Colonic mucosa (tissue), 4 donors: ENCODE data around the gene MS4A15. TPM values are rescaled to one million over a fixed set of nuclear protein-coding genes. Genes with fewer than 3 reads are reported as not detected.
"Not testable (repeated sequence)": the region's sequence is repeated elsewhere in the genome, so short reads cannot be mapped to it uniquely, and the experiment has no call there.

ENCODE experiments used
- DNase-seq: peaks from one replicate; pipeline ENCODE4 v3.0.0-alpha.2; 2020
- H3K27ac ChIP-seq: fragments of 200-600 bp; one replicate; pipeline ENCODE4 v1.8.0; 2021
- H3K27me3 ChIP-seq: fragments of 200-600 bp; one replicate; pipeline ENCODE4 v1.8.0; 2021
- H3K36me3 ChIP-seq: fragments of 200-600 bp; one replicate; pipeline ENCODE4 v1.8.0; 2021
- H3K4me1 ChIP-seq: fragments of 200-600 bp; one replicate; pipeline ENCODE4 v1.8.0; 2021; ENCODE audit warnings: mild to moderate bottlenecking
- H3K4me3 ChIP-seq: fragments of 200-600 bp; one replicate; pipeline ENCODE4 v1.8.0; 2021
- H3K9ac ChIP-seq, 2 donors: one replicate each; pipeline ENCODE4 v1.7.0; 2013; ENCODE audit warnings: control low read depth in 2 of 2, low read depth in 2 of 2, low read length in 2 of 2
- H3K9me3 ChIP-seq: fragments of 200-600 bp; one replicate; pipeline ENCODE4 v1.8.0; 2021
- intact Hi-C: fragments of 100-400 bp; cut with DNase I; formaldehyde crosslinking; loops from one replicate; pipeline ENCODE4 v1.14.1; 2022
- total RNA-seq, 2 donors: library from RNA; stranded (reverse); fragmentation: NEBNext Ultra II Directional in 1 of 2; extraction: Animal tissue kit (Norgen Biotek cat#: 25700) in 1 of 2; gene quantifications; one replicate each; pipeline ENCODE4 v1.2.1, GENCODE V29; 2021
- TF ChIP-seq, protein P1 (sequence below): fragments of 200-600 bp; IDR thresholded peaks from one replicate; pipeline ENCODE4 v1.8.0; 2022; ENCODE audit warnings: antibody characterized with exemption, mild to moderate bottlenecking
- donor health status: healthy.
- donor health status: DM: no; HTN: no; CAD: no.
- donor health status: DM: no; HTN: no; CAD: no.

Gene MS4A15
- total RNA-seq, 2 donors from 2014 or later = 0.13 TPM; not detected in 1

DNA sequence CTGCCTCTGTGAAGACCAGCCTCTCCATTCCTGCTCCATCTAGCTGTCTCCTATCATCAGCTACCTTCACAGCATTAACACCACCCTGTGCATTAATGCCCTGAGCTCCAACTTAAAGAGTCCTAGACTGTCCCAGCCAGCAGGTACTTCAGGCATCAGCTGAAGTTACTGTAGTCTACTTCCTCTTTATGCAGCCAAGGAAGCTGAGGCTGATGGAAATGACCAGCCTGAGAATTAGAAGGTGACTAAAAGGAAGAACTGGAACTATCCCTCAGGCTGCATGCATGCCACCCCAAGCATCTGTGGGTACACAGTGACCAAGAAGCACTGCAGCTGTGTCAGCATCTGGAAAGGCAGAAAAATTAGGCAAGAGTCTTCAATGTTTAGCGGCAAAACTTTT is 56.7 kb downstream of the MS4A15 start:
- Histone ChIP-seq H3K27ac (no peak overlapping the region), H3K4me1 (no peaks in the 10 kb centered on the region)
- intact Hi-C loops = no loop called here

DNA sequence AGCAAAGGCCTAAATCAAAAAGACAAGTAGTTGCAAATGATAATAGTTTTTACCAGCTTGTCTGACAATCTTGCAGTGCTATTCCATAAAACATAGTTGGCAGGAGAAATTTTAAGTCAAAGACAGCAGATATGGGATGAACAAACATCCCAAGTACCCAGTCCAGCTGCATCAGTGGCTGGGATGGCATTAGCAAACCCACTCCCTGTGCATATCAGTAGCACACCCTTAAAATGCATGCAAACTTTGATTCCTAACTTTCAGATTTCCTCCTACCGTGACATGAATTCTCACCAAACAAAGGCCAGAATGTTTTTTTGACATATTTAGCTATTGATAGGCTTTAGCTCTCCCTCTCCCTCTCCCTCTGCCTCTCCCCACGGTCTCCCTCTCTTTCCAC is 57.4 kb downstream of the MS4A15 start:
- intact Hi-C loops = no loop called here
- H3K27me3 ChIP-seq = no peaks in the 10 kb centered on the region
- H3K9me3 ChIP-seq = no peaks in the 10 kb centered on the region
- no peaks in the 10 kb centered on the region for H3K4me1 ChIP-seq
- H3K36me3 ChIP-seq = no peaks in the 10 kb centered on the region
- no peak overlapping the region for H3K9ac ChIP-seq
- H3K27ac ChIP-seq = no peak overlapping the region
- no peak for DNase-seq
- TF ChIP-seq, protein P1, sequence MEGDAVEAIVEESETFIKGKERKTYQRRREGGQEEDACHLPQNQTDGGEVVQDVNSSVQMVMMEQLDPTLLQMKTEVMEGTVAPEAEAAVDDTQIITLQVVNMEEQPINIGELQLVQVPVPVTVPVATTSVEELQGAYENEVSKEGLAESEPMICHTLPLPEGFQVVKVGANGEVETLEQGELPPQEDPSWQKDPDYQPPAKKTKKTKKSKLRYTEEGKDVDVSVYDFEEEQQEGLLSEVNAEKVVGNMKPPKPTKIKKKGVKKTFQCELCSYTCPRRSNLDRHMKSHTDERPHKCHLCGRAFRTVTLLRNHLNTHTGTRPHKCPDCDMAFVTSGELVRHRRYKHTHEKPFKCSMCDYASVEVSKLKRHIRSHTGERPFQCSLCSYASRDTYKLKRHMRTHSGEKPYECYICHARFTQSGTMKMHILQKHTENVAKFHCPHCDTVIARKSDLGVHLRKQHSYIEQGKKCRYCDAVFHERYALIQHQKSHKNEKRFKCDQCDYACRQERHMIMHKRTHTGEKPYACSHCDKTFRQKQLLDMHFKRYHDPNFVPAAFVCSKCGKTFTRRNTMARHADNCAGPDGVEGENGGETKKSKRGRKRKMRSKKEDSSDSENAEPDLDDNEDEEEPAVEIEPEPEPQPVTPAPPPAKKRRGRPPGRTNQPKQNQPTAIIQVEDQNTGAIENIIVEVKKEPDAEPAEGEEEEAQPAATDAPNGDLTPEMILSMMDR = no peak
- no peak overlapping the region for H3K4me3 ChIP-seq

More for the DNA sequence above, 56.7 kb downstream of the MS4A15 start:
- DNase-seq = no peak
- H3K27me3 ChIP-seq = no peaks in the 10 kb centered on the region
- TF ChIP-seq, protein P1 = no peak
- H3K36me3 ChIP-seq = no peaks in the 10 kb centered on the region
- H3K9ac ChIP-seq = no peak overlapping the region
- no peaks in the 10 kb centered on the region for H3K9me3 ChIP-seq
- H3K4me3 ChIP-seq = no peak overlapping the region

GRCh38 chr11:60816590-60817157 is 60.0 kb downstream of the MS4A15 start:
- Histone ChIP-seq H3K9ac (no peak overlapping the region), H3K27me3 (no peaks in the 10 kb centered on the region), H3K4me1 (no peaks in the 10 kb centered on the region), H3K9me3 (no peaks in the 10 kb centered on the region), H3K36me3 (no peaks in the 10 kb centered on the region), H3K4me3 (no peak overlapping the region), H3K27ac (no peak overlapping the region)
- no peak for DNase-seq
- TF ChIP-seq, protein P1 = no peak
- intact Hi-C loops = no loop called here

DNA sequence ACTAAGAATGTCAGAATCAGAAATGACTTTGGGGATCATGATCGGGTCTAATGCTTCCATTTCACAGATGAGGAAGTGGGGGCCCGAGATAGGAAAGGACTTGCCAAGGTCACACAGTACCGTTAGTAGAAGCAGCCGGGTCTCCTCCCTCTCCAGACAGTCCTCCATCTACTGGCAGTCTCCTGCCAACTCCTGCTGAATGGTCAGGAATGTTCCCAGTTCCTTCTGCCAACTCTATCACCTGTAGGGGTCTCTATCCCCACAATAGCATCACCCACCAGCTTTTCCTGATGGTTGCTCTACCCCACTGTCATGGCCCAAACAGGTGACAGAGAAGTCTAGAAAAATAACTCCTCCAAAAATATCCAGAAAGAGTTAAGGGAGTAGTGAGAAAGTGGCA is 61.4 kb downstream of the MS4A15 start:
- no peaks in the 10 kb centered on the region for H3K27me3 ChIP-seq
- no peaks in the 10 kb centered on the region for H3K36me3 ChIP-seq
- H3K4me1 ChIP-seq = no peaks in the 10 kb centered on the region
- TF ChIP-seq, protein P1 = no peak
- no peaks in the 10 kb centered on the region for H3K9me3 ChIP-seq
- no peak overlapping the region for H3K27ac ChIP-seq
- H3K9ac ChIP-seq = no peak overlapping the region
- intact Hi-C loops = no loop called here
- no peak overlapping the region for H3K4me3 ChIP-seq
- no peak for DNase-seq

DNA sequence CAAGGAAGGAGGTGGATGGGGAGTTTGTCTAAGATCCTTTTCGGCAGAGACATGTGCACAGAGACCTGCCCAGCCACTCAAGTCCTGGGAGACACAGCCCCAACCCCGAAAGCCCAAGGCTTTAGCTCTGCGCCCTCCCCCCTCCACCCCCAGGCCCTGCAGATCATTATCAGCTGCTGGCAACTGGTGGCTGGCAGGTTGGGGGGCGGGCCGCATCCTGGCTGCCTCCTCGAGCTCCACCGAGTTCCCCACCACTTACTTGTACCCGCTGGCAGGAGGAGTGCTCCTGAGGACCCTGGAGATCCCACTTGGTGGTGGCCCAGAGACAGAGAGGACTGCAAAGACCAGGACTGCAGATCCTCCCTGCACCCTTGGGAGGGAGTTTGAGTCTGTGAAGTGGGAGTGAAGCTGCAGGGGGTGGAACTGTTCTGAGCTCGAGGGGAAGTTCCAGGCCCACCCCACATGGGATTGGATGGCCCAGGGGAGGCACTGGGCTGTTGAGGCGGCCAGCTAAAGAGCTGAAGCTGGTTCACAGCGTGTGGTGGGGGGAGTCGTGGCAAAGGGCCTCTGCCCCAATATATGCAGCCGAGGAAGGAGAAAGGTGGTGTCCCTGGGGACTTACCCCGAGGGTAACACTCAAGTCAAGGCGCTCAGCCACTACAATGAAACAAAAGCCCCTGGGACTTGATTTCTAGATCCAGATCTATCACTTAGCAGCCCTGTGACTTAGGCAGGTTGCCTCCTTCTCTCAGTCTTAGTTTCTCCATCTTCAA is 65.3 kb downstream of the MS4A15 start:
- no peak overlapping the region for H3K4me3 ChIP-seq
- no peak overlapping the region for H3K27ac ChIP-seq
- H3K36me3 ChIP-seq = no peaks in the 10 kb centered on the region
- TF ChIP-seq, protein P1 = no peak
- H3K27me3 ChIP-seq = no peaks in the 10 kb centered on the region
- no peaks in the 10 kb centered on the region for H3K4me1 ChIP-seq
- intact Hi-C loops = no loop called here
- no peaks in the 10 kb centered on the region for H3K9me3 ChIP-seq
- no peak overlapping the region for H3K9ac ChIP-seq
- no peak for DNase-seq

DNA sequence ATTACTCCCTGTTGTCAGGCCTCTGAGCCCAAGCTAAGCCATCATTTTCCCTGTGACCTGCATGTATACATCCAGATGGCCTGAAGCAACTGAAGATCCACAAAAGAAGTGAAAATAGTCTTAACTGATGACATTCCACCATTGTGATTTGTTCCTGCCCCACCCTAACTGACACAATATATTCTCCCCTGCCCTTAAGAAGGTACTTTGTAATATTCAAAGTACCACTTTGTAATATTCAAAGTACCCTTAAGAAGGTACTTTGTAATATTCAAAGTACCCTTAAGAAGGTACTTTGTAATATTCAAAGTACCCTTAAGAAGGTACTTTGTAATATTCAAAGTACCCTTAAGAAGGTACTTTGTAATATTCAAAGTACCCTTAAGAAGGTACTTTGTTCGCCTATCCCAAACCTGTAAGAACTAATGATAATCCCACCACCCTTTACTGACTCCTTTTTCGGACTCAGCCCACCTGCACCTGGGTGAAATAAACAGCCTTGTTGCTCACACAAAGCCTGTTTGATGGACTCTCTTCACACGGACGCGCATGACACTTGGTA is 67.2 kb downstream of the MS4A15 start:
- H3K9me3 ChIP-seq, H3K36me3 ChIP-seq, intact Hi-C loops, H3K27me3 ChIP-seq, H3K9ac ChIP-seq, H3K4me3 ChIP-seq, H3K27ac ChIP-seq, DNase-seq, H3K4me1 ChIP-seq: not testable (repeated sequence)
